Measurements from ENCODE around the gene RNF157. TPM values are rescaled to one million over a fixed set of nuclear protein-coding genes. Genes with fewer than 3 reads are reported as not detected.

RNF157 gene
- total RNA-seq, 4 donors from 2014 or later, result 8.1 to 67.1 (median 23.9) TPM

- TF ChIP-seq CTCF (IDR thresholded peaks at IDR 0.05; ENCODE audit: low read depth), result no peak
Observed at GRCh38 chr17:76246080-76247066, 6.1 kb upstream of the RNF157 start.

GRCh38 chr17:76243826-76244679 lies 3.8 kb upstream of the RNF157 start:
- no peak for TF ChIP-seq CTCF (IDR thresholded peaks at IDR 0.05; ENCODE audit: low read depth)

GRCh38 chr17:76241691-76242255 lies 1.5 kb upstream of the RNF157 start:
- TF ChIP-seq CTCF (IDR thresholded peaks at IDR 0.05; ENCODE audit: low read depth), result no peak

GRCh38 chr17:76241204-76241538 lies 878 bp upstream of the RNF157 start:
- TF ChIP-seq CTCF (IDR thresholded peaks at IDR 0.05; ENCODE audit: low read depth), result no peak

GRCh38 chr17:76239538-76240274 lies 587 bp downstream of the RNF157 start:
- TF ChIP-seq CTCF (IDR thresholded peaks at IDR 0.05; ENCODE audit: low read depth), result no peak

- TF ChIP-seq CTCF (IDR thresholded peaks at IDR 0.05; ENCODE audit: low read depth), result no peak
Observed at GRCh38 chr17:76238847-76239537, 1.3 kb downstream of the RNF157 start.
